Measurements from ENCODE around the gene MOSPD2. TPM values are rescaled to one million over a fixed set of nuclear protein-coding genes. Genes with fewer than 3 reads are reported as not detected.
A peak's percentile ranks its signal among the peaks of the same experiment; 100 is the strongest.

The MOSPD2 gene
- total RNA-seq, 1 donor from 2014 or later: 13.9 TPM

GRCh38 chrX:14930663-14931062, 57.4 kb downstream of the MOSPD2 start:
- Histone ChIP-seq H3K4me3 (ENCODE audit: insufficient read depth, low read depth, low read length) (no peak overlapping the region), H3K27me3 (ENCODE audit: insufficient read depth, low read length) (no peaks in the 10 kb centered on the region), H3K4me2 (ENCODE audit: low read length) (no peak overlapping the region), H3K4me1 (ENCODE audit: insufficient read depth, low read length) (no peaks in the 10 kb centered on the region), H3K9ac (ENCODE audit: low read length) (no peak overlapping the region), H3K27ac (ENCODE audit: low read depth, low read length) (no peak overlapping the region), H3K79me2 (ENCODE audit: insufficient read depth, low read length) (no peaks in the 10 kb centered on the region), H3K9me3 (ENCODE audit: insufficient read depth, low read depth, low read length) (no peaks in the 10 kb centered on the region), H2AFZ (ENCODE audit: low read depth, low read length) (no peak overlapping the region), H4K20me1 (ENCODE audit: insufficient read depth, low read length) (no peaks in the 10 kb centered on the region), H3K36me3 (ENCODE audit: insufficient read depth, low read length) (no peaks in the 10 kb centered on the region)
- TF ChIP-seq EZH2 (IDR thresholded peaks at IDR 0.05; ENCODE audit: insufficient read depth, low read length): no peak
- Mint-ChIP-seq H3K36me3 (ENCODE audit: low read depth, unreplicated experiment) (no peaks in the 10 kb centered on the region), H3K27ac (ENCODE audit: unreplicated experiment) (no peak overlapping the region), H3K4me1 (ENCODE audit: low read depth, unreplicated experiment) (peaks cover 3% of the 10 kb centered on the region), H3K27me3 (ENCODE audit: low read depth, unreplicated experiment) (no peaks in the 10 kb centered on the region), H3K9me3 (ENCODE audit: unreplicated experiment) (no peaks in the 10 kb centered on the region), H3K4me3 (ENCODE audit: unreplicated experiment) (no peak overlapping the region)
- FAIRE-seq (peak; percentile 39), DNase-seq (ENCODE audit: low read depth) (no peak)

- peaks cover 7% of the 10 kb centered on the region for H3K4me1 Mint-ChIP-seq (ENCODE audit: low read depth, unreplicated experiment)
- H3K4me3 ChIP-seq (ENCODE audit: insufficient read depth, low read depth, low read length): no peak overlapping the region
- TF ChIP-seq CTCF (IDR thresholded peaks at IDR 0.05; ENCODE audit: insufficient read depth, low read depth, low read length): no peak
- TF ChIP-seq EZH2 (IDR thresholded peaks at IDR 0.05; ENCODE audit: insufficient read depth, low read length): no peak
- no peak overlapping the region for H3K9ac ChIP-seq (ENCODE audit: low read length)
- H4K20me1 ChIP-seq (ENCODE audit: insufficient read depth, low read length): no peaks in the 10 kb centered on the region
- no peak for DNase-seq (ENCODE audit: low read depth)
- no peak overlapping the region for H3K27ac Mint-ChIP-seq (ENCODE audit: unreplicated experiment)
- no peaks in the 10 kb centered on the region for H3K9me3 ChIP-seq (ENCODE audit: insufficient read depth, low read depth, low read length)
- no peak for FAIRE-seq
- H3K4me3 Mint-ChIP-seq (ENCODE audit: unreplicated experiment): no peak overlapping the region
- H3K36me3 ChIP-seq (ENCODE audit: insufficient read depth, low read length): no peaks in the 10 kb centered on the region
- no peaks in the 10 kb centered on the region for H3K79me2 ChIP-seq (ENCODE audit: insufficient read depth, low read length)
- H3K36me3 Mint-ChIP-seq (ENCODE audit: low read depth, unreplicated experiment): no peaks in the 10 kb centered on the region
- H3K4me1 ChIP-seq (ENCODE audit: insufficient read depth, low read length): peaks cover 8% of the 10 kb centered on the region
- no peaks in the 10 kb centered on the region for H3K27me3 Mint-ChIP-seq (ENCODE audit: low read depth, unreplicated experiment)
- no peak overlapping the region for H3K4me2 ChIP-seq (ENCODE audit: low read length)
- H2AFZ ChIP-seq (ENCODE audit: low read depth, low read length): no peak overlapping the region
- no peak overlapping the region for H3K27ac ChIP-seq (ENCODE audit: low read depth, low read length)
- no peaks in the 10 kb centered on the region for H3K27me3 ChIP-seq (ENCODE audit: insufficient read depth, low read length)
- no peaks in the 10 kb centered on the region for H3K9me3 Mint-ChIP-seq (ENCODE audit: unreplicated experiment)
Measured at GRCh38 chrX:14932136-14932535, 58.9 kb downstream of the MOSPD2 start.

GRCh38 chrX:14934423-14934822, 61.2 kb downstream of the MOSPD2 start:
- Histone ChIP-seq H3K9me3 (ENCODE audit: insufficient read depth, low read depth, low read length) (no peaks in the 10 kb centered on the region), H3K79me2 (ENCODE audit: insufficient read depth, low read length) (no peaks in the 10 kb centered on the region), H2AFZ (ENCODE audit: low read depth, low read length) (no peak overlapping the region), H3K36me3 (ENCODE audit: insufficient read depth, low read length) (no peaks in the 10 kb centered on the region), H4K20me1 (ENCODE audit: insufficient read depth, low read length) (no peaks in the 10 kb centered on the region), H3K27me3 (ENCODE audit: insufficient read depth, low read length) (no peaks in the 10 kb centered on the region), H3K4me1 (ENCODE audit: insufficient read depth, low read length) (peaks cover 8% of the 10 kb centered on the region), H3K9ac (ENCODE audit: low read length) (no peak overlapping the region), H3K27ac (ENCODE audit: low read depth, low read length) (no peak overlapping the region), H3K4me2 (ENCODE audit: low read length) (no peak overlapping the region), H3K4me3 (ENCODE audit: insufficient read depth, low read depth, low read length) (no peak overlapping the region)
- Mint-ChIP-seq H3K4me1 (ENCODE audit: low read depth, unreplicated experiment) (peaks cover 8% of the 10 kb centered on the region), H3K36me3 (ENCODE audit: low read depth, unreplicated experiment) (no peaks in the 10 kb centered on the region), H3K4me3 (ENCODE audit: unreplicated experiment) (no peak overlapping the region), H3K27ac (ENCODE audit: unreplicated experiment) (peak overlapping the region; percentile 22), H3K9me3 (ENCODE audit: unreplicated experiment) (no peaks in the 10 kb centered on the region), H3K27me3 (ENCODE audit: low read depth, unreplicated experiment) (no peaks in the 10 kb centered on the region)
- TF ChIP-seq CTCF (IDR thresholded peaks at IDR 0.05; ENCODE audit: insufficient read depth, low read depth, low read length) (no peak), EZH2 (IDR thresholded peaks at IDR 0.05; ENCODE audit: insufficient read depth, low read length) (no peak)
- FAIRE-seq (peak; percentile 29), DNase-seq (ENCODE audit: low read depth) (no peak)

Data from astrocyte (in vitro differentiated cells and primary cell).